Activated naive CD4-positive, alpha-beta T cell treated with anti-CD3 and anti-CD28 coated beads, Interleukin-2, amount 10 ng/mL, durations not matched to agents 7 days and 5 days (primary cell): ENCODE results near the gene SLC22A3.
"Not testable (repeated sequence)": the region's sequence is repeated elsewhere in the genome, so short reads cannot be mapped to it uniquely, and the experiment has no call there.

Source experiments
- CTCF ChIA-PET: fragments of 350-600 bp; sonication (Branson Sonifier 250); formaldehyde crosslinking; loops from one replicate; lab custom pipeline; 2021; ENCODE audit warnings: antibody characterized with exemption; lab: Charles Lee
- DNase-seq: peaks from one replicate; pipeline ENCODE4 v3.0.0-alpha.2; 2020
- H3K27ac Mint-ChIP-seq: one replicate; pipeline ENCODE4 v1.8.0; 2021; ENCODE audit warnings: mild to moderate bottlenecking, moderate library complexity, mixed read lengths
- H3K27me3 Mint-ChIP-seq: one replicate; pipeline ENCODE4 v1.8.0; 2021; ENCODE audit warnings: mild to moderate bottlenecking, mixed read lengths
- H3K36me3 Mint-ChIP-seq: one replicate; pipeline ENCODE4 v1.8.0; 2021; ENCODE audit warnings: mixed read lengths
- H3K4me1 Mint-ChIP-seq: one replicate; pipeline ENCODE4 v1.8.0; 2021; ENCODE audit warnings: mixed read lengths
- H3K4me3 Mint-ChIP-seq: one replicate; pipeline ENCODE4 v1.8.0; 2021; ENCODE audit warnings: mild to moderate bottlenecking, moderate library complexity, mixed read lengths
- H3K9me3 Mint-ChIP-seq: one replicate; pipeline ENCODE4 v1.8.0; 2021; ENCODE audit warnings: mixed read lengths

Gene SLC22A3

DNA sequence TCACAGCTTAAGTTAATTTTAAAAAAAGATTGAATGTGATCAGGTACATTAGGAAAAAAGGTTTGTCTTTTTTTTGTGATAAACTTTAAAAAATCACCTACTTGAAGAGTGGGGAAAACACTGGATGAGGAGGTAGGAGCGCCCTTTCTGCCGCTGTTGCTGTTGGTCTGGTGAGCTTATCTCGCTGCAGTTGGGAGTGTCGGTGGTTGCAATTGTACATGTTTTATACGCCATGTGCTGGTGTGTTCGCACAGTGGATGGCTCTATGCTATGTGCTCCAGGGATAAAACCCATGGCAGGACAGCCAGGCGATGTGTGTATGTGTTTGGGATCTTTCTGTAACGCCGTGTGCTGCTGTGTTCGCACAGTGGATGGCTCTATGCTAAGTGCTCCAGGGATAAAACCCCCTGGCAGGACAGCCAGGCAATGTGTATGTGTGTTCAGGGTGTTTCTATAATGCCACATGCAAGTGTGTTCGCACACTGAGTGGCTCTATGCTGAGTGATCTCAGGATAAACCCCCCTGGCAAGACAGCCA, 1.7 kb downstream of the SLC22A3 start:
- Mint-ChIP-seq H3K27ac (no peak overlapping the region), H3K4me3 (no peak overlapping the region), H3K27me3 (peaks cover 76% of the 10 kb centered on the region), H3K9me3 (no peaks in the 10 kb centered on the region), H3K4me1 (peaks cover 4% of the 10 kb centered on the region), H3K36me3 (no peaks in the 10 kb centered on the region)
- CTCF ChIA-PET, result interaction anchor here (0.6 kb wide), 1 partner anchor 208 kb away, joined by 3 read pairs; no protein-coding TSS in a partner anchor
- no peak for DNase-seq

DNA sequence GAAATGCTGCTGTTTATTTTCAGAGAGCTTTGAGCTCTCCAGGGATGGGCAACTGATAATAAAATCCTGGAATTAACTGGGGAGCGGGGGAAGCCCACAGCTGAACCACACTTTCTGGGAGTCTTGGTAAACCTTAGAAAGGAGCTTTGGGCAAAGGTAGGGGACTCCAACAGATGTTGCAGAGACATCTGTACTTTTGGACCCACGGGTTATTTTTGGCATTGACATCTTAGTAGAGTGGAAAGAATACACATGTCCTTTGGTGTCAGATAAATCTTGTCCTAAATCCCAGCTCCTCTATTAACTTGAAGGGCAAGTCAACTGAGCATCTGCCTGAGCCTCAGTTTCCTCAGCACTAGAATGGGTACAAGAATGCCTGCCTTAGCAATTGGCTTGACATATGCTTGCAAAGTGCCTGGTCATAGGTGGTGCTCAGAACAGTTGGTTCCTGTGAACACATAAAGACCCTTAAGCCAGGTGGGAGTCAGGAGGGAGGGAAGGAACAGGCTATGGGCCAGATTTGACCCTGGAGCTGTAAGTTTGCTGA, 5.8 kb downstream of the SLC22A3 start:
- Mint-ChIP-seq H3K27me3 (peaks cover 60% of the 10 kb centered on the region), H3K27ac (no peak overlapping the region), H3K36me3 (no peaks in the 10 kb centered on the region), H3K9me3 (no peaks in the 10 kb centered on the region), H3K4me3 (no peak overlapping the region), H3K4me1 (peaks cover 3% of the 10 kb centered on the region)
- CTCF ChIA-PET, result no interaction called here
- DNase-seq, result no peak

DNA sequence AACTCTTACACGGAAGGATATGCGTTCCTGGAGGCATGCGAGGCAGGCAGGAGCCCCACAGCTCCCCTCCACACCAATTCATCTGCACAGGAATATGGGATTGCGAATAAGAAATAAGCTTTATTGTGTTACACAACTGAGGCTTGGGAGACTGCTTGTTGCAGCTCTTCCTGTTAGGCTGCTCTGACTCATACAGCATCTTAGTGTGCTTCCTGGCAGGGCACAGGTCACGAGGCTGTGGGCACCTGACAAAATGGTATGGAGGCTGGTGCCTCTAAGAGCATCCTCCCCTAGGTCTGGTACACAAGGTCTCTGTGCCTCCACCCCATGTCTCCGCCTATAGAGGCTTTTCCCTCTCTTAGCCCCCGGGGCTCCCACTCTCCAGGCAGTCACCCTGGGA, 6.8 kb downstream of the SLC22A3 start:
- DNase-seq, result peak; percentile 23
- CTCF ChIA-PET, result no interaction called here
- H3K4me3 Mint-ChIP-seq, result no peak overlapping the region
- H3K36me3 Mint-ChIP-seq, result no peaks in the 10 kb centered on the region
- no peaks in the 10 kb centered on the region for H3K9me3 Mint-ChIP-seq
- no peaks in the 10 kb centered on the region for H3K4me1 Mint-ChIP-seq
- no peak overlapping the region for H3K27ac Mint-ChIP-seq
- H3K27me3 Mint-ChIP-seq, result peaks cover 50% of the 10 kb centered on the region

DNA sequence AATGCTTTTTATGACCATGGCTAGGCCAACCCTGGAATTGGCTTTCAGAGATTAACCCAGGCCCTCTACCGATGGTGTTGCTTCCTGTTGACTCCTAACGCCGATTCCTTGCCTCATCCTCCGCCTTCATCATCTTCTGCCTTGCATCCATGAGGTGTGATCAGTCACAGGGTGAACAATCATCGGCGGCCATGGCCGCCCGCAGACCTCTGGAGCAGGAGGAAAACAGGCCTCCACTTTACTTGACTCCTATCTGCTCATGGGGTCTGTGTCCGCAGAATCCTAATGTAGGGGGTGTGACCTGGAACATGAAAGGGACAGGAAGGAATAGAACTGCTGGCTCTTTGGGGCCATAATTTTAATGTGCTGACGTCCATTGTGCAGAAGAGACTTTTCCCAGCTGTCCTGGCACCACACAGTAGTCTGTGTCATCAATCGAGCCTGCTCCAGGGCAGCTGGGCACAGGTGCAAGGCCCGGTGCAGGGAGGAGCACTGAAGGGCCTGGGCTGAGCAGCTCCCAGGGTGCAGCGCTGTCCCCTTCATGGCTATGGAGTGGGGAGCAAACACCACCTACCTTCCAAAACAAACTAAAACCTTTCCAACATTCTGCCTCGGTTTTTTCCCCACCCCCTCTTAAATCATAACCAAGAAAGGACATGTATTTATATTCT, 8.0 kb downstream of the SLC22A3 start:
- H3K4me3 Mint-ChIP-seq, result no peak overlapping the region
- no peak overlapping the region for H3K27ac Mint-ChIP-seq
- no peak for DNase-seq
- no peaks in the 10 kb centered on the region for H3K36me3 Mint-ChIP-seq
- H3K4me1 Mint-ChIP-seq, result no peaks in the 10 kb centered on the region
- peaks cover 38% of the 10 kb centered on the region for H3K27me3 Mint-ChIP-seq
- CTCF ChIA-PET, result no interaction called here
- no peaks in the 10 kb centered on the region for H3K9me3 Mint-ChIP-seq

DNA sequence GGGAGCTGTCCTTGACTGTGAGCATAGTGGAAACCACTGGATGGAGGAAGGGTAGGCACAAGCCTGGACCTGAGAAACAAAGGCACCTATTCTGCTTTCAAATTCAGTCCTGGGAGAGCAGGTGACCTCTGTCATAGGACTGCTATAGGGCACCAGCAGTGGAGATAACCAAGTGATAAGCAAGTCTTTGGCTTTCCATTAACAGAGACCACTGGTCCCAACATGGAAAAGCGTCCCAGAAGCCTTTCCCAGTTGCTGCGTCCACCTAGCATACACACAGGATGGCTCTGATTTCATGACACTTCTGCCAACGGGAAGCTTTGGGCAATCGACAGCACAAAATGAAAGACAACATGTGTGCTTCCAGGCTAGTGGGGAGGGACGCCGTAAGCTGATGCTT, 8.9 kb downstream of the SLC22A3 start:
- no peak for DNase-seq
- Mint-ChIP-seq H3K4me1 (no peaks in the 10 kb centered on the region), H3K27me3 (peaks cover 34% of the 10 kb centered on the region), H3K9me3 (no peaks in the 10 kb centered on the region), H3K4me3 (no peak overlapping the region), H3K36me3 (no peaks in the 10 kb centered on the region), H3K27ac (no peak overlapping the region)
- CTCF ChIA-PET, result no interaction called here

DNA sequence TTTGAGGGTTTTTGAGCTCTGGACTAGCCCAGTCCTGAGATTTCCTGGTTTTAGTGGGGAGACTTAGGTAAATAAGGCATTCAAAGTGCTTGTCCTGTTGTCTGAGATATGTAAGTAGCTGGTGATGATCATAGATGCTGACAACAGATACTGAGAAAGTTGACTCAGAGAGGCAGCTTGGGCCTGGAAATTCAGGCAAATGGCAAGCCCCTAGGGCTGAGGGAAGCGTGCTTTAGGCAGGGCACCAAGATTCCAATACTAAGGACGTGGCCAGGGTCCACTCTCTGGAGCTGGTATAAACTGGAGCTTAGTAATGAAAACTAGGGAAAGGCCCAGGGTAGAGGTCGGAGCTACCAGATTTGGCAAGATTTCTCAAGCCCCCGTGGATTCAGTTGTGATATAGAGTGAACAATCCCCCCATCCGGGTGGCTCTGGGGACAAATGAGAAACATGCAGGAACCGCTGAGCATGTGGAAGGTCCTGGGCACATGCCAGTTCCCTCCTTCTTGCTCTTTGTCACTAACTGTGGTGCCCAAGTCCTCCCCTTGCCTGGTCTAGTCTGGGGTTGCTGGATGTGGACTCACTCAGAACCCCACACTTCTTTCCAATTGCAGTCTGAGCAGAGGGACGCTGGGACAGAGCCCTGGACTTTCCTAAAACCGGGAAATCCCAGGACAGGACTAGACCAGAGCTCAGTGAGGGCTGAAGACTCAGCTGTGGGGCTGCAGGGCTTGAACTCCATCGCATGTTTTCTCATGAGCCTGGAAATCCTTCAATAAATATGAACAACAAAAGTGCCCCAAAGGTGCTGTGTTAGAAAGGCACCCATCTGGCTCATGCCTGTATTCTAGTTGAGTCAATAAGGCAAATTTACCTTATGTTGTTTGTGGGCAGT, 10.3 kb downstream of the SLC22A3 start:
- no peak for DNase-seq
- CTCF ChIA-PET, result no interaction called here
- no peaks in the 10 kb centered on the region for H3K9me3 Mint-ChIP-seq
- H3K4me3 Mint-ChIP-seq, result no peak overlapping the region
- no peaks in the 10 kb centered on the region for H3K4me1 Mint-ChIP-seq
- peaks cover 43% of the 10 kb centered on the region for H3K27me3 Mint-ChIP-seq
- H3K27ac Mint-ChIP-seq, result no peak overlapping the region
- H3K36me3 Mint-ChIP-seq, result no peaks in the 10 kb centered on the region

DNA sequence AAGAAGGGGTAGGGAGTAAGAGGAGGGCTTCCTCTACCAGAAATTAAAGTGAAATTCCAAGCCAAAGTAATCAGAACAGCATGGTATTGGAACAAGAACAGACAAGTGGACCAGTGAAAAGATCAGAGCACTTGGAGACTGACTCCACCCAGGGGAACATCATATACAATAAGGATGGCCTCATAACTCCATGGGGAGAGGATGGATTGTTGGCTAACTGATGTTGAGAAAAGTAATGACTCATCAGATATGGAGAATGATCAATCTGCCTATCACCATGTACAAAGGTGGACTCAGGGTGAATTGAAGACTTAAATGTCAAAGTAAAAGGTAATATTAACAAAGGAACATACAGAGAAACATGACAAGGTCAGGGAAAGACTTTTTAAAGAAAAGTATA, 12.8 kb downstream of the SLC22A3 start:
- H3K36me3 Mint-ChIP-seq, result no peaks in the 10 kb centered on the region
- no peak for DNase-seq
- no peaks in the 10 kb centered on the region for H3K4me1 Mint-ChIP-seq
- CTCF ChIA-PET, result no interaction called here
- no peak overlapping the region for H3K27ac Mint-ChIP-seq
- H3K9me3 Mint-ChIP-seq, result no peaks in the 10 kb centered on the region
- peaks cover 36% of the 10 kb centered on the region for H3K27me3 Mint-ChIP-seq
- no peak overlapping the region for H3K4me3 Mint-ChIP-seq

DNA sequence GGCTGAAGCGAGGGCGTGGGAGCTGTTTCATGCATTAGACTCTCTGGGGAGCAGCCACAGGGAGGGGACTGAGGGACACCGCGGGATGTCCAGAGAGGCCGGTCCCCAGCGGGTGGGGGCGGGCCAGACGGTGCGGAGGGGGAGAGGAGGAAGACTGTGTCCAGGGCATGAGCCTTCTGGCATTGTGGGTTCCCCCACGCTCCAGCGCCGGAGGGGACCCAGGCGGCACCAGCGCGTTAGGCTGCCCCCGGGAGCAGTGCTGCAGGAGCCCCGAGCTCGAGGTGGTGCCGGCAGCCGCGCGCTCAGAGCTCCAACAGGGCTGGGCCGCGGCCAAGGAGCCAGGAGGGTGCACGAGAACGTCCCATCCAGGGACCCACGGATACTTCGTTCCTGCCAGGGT, 14.4 kb downstream of the SLC22A3 start:
- Mint-ChIP-seq H3K36me3 (no peaks in the 10 kb centered on the region), H3K27me3 (peaks cover 28% of the 10 kb centered on the region), H3K4me3 (no peak overlapping the region), H3K27ac (no peak overlapping the region), H3K9me3 (no peaks in the 10 kb centered on the region), H3K4me1 (no peaks in the 10 kb centered on the region)
- no peak for DNase-seq
- CTCF ChIA-PET, result no interaction called here

DNA sequence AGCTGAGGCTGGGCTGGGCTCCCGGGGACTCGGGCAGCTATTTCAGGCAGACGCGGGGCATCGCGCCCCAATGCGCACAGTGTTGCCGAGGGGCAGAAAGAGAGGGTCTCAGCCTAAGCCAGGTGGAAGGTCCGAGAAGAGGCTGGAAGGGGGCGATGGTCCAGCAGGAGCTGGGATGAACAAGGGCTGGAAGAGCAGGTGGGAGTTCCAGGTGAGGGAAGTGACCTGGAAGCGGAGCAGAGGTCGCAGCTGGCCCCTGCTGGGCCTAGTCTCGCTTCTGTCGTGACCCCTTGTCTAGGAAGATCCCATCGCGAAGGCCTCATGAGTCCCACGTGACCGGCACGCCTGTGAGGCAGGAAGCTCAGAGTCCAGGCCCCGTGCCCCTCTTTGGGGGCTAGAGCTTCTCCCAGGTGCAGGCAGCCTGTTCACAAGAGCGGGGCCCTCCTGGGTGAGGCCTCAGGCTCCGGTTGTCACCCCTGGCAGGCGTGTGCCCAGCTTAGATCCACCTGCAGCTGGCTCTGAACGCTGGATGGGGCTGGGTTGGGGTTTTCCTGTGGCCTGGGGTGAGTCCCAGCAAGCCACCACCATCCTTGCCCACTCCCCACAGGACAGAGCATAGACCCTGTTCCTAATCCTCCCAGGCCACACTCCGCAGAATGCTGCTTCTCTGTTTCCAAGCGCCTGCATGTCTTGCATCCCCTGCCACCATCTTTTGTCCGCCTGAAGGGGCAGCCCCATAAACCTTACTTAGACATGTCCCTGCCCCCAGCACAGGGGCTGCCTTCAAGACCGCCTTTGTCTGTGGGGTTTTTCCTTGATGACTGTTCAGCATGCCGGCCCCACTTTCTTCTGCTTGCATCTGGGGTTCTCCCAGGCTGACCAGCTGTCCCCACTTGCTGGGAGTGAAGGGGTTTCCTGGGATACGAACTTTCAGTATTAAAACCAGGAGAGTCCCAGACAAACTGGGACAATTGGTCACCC, 15.1 kb downstream of the SLC22A3 start:
- CTCF ChIA-PET, result no interaction called here
- H3K9me3 Mint-ChIP-seq, result no peaks in the 10 kb centered on the region
- DNase-seq, result no peak
- no peak overlapping the region for H3K27ac Mint-ChIP-seq
- H3K27me3 Mint-ChIP-seq, result peaks cover 24% of the 10 kb centered on the region
- no peaks in the 10 kb centered on the region for H3K36me3 Mint-ChIP-seq
- H3K4me1 Mint-ChIP-seq, result no peaks in the 10 kb centered on the region
- no peak overlapping the region for H3K4me3 Mint-ChIP-seq

DNA sequence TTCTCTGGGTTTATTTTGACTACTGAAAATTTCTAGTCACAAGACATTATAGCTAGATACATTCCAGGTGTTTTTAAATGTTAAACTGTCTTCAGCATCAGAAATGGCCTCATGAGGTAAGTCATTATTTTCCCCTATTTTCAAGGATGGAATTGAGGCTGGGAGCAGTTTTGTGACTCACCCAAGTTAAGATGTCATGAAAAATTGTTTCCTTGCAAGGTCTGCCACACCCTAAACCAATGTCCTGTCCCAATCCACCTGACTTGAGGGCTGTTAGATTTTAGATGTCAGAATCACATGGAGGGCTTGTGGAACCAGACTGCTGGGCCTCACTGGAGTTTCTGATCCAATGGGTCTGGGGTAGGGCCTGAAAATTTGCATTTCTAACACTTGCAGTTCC, 16.9 kb downstream of the SLC22A3 start:
- no peak for DNase-seq
- Mint-ChIP-seq H3K27me3 (peaks cover 18% of the 10 kb centered on the region), H3K4me3 (no peak overlapping the region), H3K4me1 (no peaks in the 10 kb centered on the region), H3K36me3 (no peaks in the 10 kb centered on the region), H3K9me3 (no peaks in the 10 kb centered on the region), H3K27ac (no peak overlapping the region)
- CTCF ChIA-PET, result no interaction called here

DNA sequence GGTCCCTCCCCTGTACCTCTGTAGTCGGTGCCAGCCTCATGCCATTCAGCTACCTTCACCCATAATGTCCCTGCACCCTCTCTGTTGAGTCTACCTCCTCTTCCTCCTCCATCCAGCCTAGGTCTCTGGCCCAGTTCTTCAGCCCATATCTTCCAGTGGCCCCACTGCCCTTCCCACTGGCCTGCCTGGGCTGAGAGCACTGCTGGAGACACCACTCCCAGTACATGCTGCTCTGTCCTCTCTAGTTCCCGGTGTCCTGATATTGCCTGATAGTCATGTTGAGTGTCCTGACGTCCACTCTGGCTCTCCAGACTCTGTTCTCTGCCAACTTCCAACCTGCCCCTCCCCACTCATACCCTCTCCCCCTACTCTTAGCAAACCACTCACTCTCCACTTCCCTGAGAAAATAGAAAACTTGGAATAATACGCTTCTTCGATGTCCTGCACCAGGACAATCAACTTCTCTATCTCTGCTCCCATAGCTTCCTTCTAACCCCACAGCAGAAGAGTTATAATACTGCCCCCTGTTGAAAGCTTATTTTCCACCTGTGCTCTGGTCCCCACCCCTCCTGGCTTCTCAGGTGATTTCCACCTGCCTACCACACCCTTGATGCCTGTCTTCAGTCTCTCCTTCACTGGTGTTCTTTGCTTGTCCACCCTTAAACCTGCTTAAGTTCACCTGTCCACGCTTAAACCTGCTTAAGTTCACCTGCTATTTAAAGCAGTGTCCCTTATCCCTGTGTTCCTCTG, 19.8 kb downstream of the SLC22A3 start:
- CTCF ChIA-PET, result no interaction called here
- H3K4me1 Mint-ChIP-seq, result no peaks in the 10 kb centered on the region
- no peak for DNase-seq
- peaks cover 8% of the 10 kb centered on the region for H3K27me3 Mint-ChIP-seq
- H3K27ac Mint-ChIP-seq, result no peak overlapping the region
- no peaks in the 10 kb centered on the region for H3K9me3 Mint-ChIP-seq
- no peak overlapping the region for H3K4me3 Mint-ChIP-seq
- no peaks in the 10 kb centered on the region for H3K36me3 Mint-ChIP-seq

DNA sequence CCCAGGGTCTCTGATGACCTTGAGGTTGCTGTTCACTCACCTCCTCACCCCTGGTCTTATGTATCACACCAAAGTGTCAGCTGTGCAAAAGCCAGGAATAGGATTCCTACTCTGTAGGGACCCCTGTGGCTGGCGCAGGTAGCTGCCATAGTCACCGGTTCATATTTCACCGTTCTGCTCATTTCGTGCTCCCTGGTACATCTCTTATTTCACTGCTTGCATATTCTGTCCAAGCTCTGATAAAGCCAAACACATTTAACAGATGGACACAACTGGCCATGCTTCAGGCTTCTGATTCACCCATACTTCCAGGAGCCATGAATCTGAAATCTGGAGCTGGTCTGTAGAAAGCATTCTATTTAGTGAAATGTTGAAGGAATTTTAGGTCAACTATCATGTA, 20.5 kb downstream of the SLC22A3 start:
- CTCF ChIA-PET, result no interaction called here
- no peaks in the 10 kb centered on the region for H3K4me1 Mint-ChIP-seq
- no peak overlapping the region for H3K27ac Mint-ChIP-seq
- no peaks in the 10 kb centered on the region for H3K36me3 Mint-ChIP-seq
- no peaks in the 10 kb centered on the region for H3K9me3 Mint-ChIP-seq
- DNase-seq, result no peak
- no peak overlapping the region for H3K4me3 Mint-ChIP-seq
- H3K27me3 Mint-ChIP-seq, result peaks cover 6% of the 10 kb centered on the region

DNA sequence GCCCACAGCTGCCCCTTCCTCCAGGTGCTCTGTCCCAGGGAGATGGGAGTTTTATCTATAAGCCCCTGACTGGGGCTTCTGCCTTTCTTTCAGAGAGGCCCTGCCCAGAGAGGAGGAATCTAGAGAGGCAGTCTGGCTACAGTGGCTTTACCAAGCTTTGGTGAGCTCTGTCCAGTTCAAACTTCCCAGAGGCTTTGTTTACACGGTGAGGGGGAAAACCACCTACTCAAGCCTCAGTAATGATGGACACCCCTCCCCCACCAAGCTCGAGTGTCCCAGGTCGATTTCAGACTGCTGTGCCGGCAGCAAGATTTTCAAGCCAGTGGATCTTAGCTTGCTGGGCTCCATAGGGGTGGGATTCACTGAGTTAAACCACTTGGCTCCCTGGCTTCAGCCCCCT, 25.4 kb downstream of the SLC22A3 start:
- H3K27me3 Mint-ChIP-seq, H3K36me3 Mint-ChIP-seq, H3K27ac Mint-ChIP-seq, DNase-seq, CTCF ChIA-PET, H3K4me1 Mint-ChIP-seq, H3K4me3 Mint-ChIP-seq, H3K9me3 Mint-ChIP-seq: not testable (repeated sequence)
